Uterus (tissue), 2 donors: ENCODE results near the gene E2F2.

Source experiments
- CTCF ChIP-seq, 4 experiments: fragments of 200-600 bp in 2 of 4; fragments of 450-650 bp in 2 of 4; sonication (generic) in 2 of 4; IDR thresholded peaks; one replicate each; pipeline ENCODE4 v1.5.1; 2016 to 2019; ENCODE audit warnings: antibody characterized with exemption in 4 of 4, mild to moderate bottlenecking in 2 of 4, moderate library complexity in 1 of 4
- POLR2A ChIP-seq, 2 donors: fragments of 450-650 bp; IDR thresholded peaks; one replicate each; pipeline ENCODE4 v1.6.1; 2016; ENCODE audit warnings: antibody characterized with exemption in 2 of 2, mild to moderate bottlenecking in 1 of 2, moderate library complexity in 1 of 2

DNA sequence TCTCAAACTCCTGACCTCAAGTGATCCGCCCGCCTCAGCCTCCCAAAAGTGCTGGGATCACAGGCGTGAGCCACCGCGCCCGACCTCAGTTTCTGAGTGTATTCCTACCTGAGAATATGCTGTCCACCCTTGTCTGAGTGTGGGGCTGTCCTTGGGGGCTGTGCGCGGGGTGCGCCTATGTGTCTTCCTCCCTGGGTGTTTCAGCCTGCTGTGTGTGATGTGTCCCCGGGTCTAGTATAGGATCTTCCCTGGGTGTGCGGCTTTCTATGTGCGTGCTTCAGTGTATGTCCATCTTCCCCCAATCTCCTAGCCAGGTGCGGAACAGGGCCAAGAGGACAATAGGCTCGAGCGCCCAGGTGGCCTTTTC, 36.6 kb upstream of the E2F2 start:
- no peak for TF ChIP-seq CTCF (IDR thresholded peaks at IDR 0.05)
- TF ChIP-seq POLR2A (IDR thresholded peaks at IDR 0.05), result no peak
